GM23338 (cell line): Measurements from ENCODE around the gene GLCCI1. TPM values are rescaled to one million over a fixed set of nuclear protein-coding genes. Genes with fewer than 3 reads are reported as not detected.
A peak's percentile ranks its signal among the peaks of the same experiment; 100 is the strongest.

Source experiments
- ATAC-seq: fragments of 200-7000 bp; cut with Tn5 transposase; 3 replicates; pipeline ENCODE4 v1.9.1; 2020
- DNase-seq: peaks from one replicate; pipeline ENCODE4 v3.0.0-alpha.2; 2015; ENCODE audit warnings: low spot score
- H2AFZ ChIP-seq: fragments of 200-600 bp; sonication (generic); 2 replicates; pipeline ENCODE4 v1.8.0; 2016; ENCODE audit warnings: antibody characterized with exemption, mild to moderate bottlenecking, moderate library complexity
- H3F3A ChIP-seq: fragments of 200-600 bp; sonication (generic); replicated peaks from 2 replicates; pipeline ENCODE4 v1.8.0; 2017; ENCODE audit warnings: antibody characterized with exemption, mixed run types, low read depth
- H3K27ac ChIP-seq: fragments of 200-600 bp; sonication (generic); 2 replicates; pipeline ENCODE4 v1.6.1; 2016; ENCODE audit warnings: low read depth
- H3K27me3 ChIP-seq: fragments of 200-600 bp; sonication (generic); 2 replicates; pipeline ENCODE4 v1.8.0; 2016; ENCODE audit warnings: mild to moderate bottlenecking, mixed run types, moderate library complexity; ENCODE audit not compliant: insufficient read depth
- H3K36me3 ChIP-seq: fragments of 200-600 bp; sonication (generic); 2 replicates; pipeline ENCODE4 v1.8.0; 2016; ENCODE audit warnings: mild to moderate bottlenecking; ENCODE audit not compliant: insufficient read depth
- H3K4me1 ChIP-seq: fragments of 200-600 bp; sonication (generic); 2 replicates; pipeline ENCODE4 v1.8.0; 2016; ENCODE audit warnings: mild to moderate bottlenecking, moderate library complexity; ENCODE audit not compliant: insufficient read depth
- H3K4me2 ChIP-seq: fragments of 200-600 bp; sonication (generic); 2 replicates; pipeline ENCODE4 v1.7.1; 2017; ENCODE audit warnings: mixed run types
- H3K4me3 ChIP-seq: fragments of 200-600 bp; sonication (generic); 2 replicates; pipeline ENCODE4 v1.6.1; 2016; ENCODE audit warnings: mixed run types
- H3K79me2 ChIP-seq: fragments of 200-600 bp; sonication (generic); replicated peaks from 2 replicates; pipeline ENCODE4 v1.8.0; 2017; ENCODE audit warnings: mild to moderate bottlenecking; ENCODE audit not compliant: insufficient read depth
- H3K9me2 ChIP-seq: fragments of 200-600 bp; sonication (generic); 2 replicates; pipeline ENCODE4 v1.8.0; 2017; ENCODE audit not compliant: insufficient read depth
- H4K20me1 ChIP-seq: fragments of 200-600 bp; sonication (generic); replicated peaks from 2 replicates; pipeline ENCODE4 v1.8.0; 2017; ENCODE audit warnings: mild to moderate bottlenecking; ENCODE audit not compliant: insufficient read depth
- H3K27ac Mint-ChIP-seq: 2 replicates; pipeline ENCODE4 v1.8.0; 2020; ENCODE audit warnings: inconsistent platforms, mild to moderate bottlenecking, moderate library complexity, mixed read lengths
- H3K27me3 Mint-ChIP-seq: 3 replicates; pipeline ENCODE4 v1.8.0; 2022; ENCODE audit warnings: low read depth, mild to moderate bottlenecking, moderate library complexity, mixed read lengths, inconsistent platforms; ENCODE audit not compliant: insufficient read depth, poor library complexity
- H3K36me3 Mint-ChIP-seq: 3 replicates; pipeline ENCODE4 v1.8.0; 2021; ENCODE audit warnings: low read depth, mild to moderate bottlenecking, inconsistent platforms, moderate library complexity, mixed read lengths
- H3K4me1 Mint-ChIP-seq: 3 replicates; pipeline ENCODE4 v1.8.0; 2020; ENCODE audit warnings: mild to moderate bottlenecking, inconsistent platforms, mixed read lengths
- H3K4me3 Mint-ChIP-seq: 3 replicates; pipeline ENCODE4 v1.8.0; 2021; ENCODE audit warnings: moderate library complexity, mild to moderate bottlenecking, inconsistent platforms, mixed read lengths
- H3K9me3 Mint-ChIP-seq: 3 replicates; pipeline ENCODE4 v1.8.0; 2020; ENCODE audit warnings: moderate library complexity, mild to moderate bottlenecking, inconsistent platforms, mixed read lengths
- CREB1 ChIP-seq: fragments of 250-450 bp; sonication (Bioruptor Pico); IDR thresholded peaks from 2 replicates; pipeline ENCODE4 v1.5.0; 2020; ENCODE audit warnings: low read depth, mild to moderate bottlenecking, moderate library complexity
- EZH2 ChIP-seq: fragments of 200-600 bp; sonication (generic); IDR thresholded peaks from one replicate; pipeline ENCODE4 v1.8.0; 2017; ENCODE audit warnings: antibody characterized with exemption, mild to moderate bottlenecking, low read depth; ENCODE audit not compliant: unreplicated experiment
- EZH2phosphoT487 ChIP-seq: fragments of 200-600 bp; sonication (generic); IDR thresholded peaks from one replicate; pipeline ENCODE4 v1.8.1; 2018; ENCODE audit warnings: antibody characterized with exemption; ENCODE audit not compliant: unreplicated experiment
- JUNB ChIP-seq: IDR thresholded peaks from one replicate; pipeline ENCODE4 v1.6.1; 2016; ENCODE audit warnings: antibody characterized with exemption; ENCODE audit not compliant: unreplicated experiment
- NANOG ChIP-seq: IDR thresholded peaks from 2 replicates; pipeline ENCODE4 v1.6.1; 2016; ENCODE audit warnings: antibody characterized with exemption, borderline replicate concordance
- POLR2AphosphoS5 ChIP-seq: IDR thresholded peaks from 2 replicates; pipeline ENCODE4 v1.6.1; 2016; ENCODE audit warnings: antibody characterized with exemption, low read depth
- STAT1 ChIP-seq: IDR thresholded peaks from one replicate; pipeline ENCODE4 v1.6.1; 2016; ENCODE audit warnings: antibody characterized with exemption; ENCODE audit not compliant: unreplicated experiment
- ZNF114 ChIP-seq: fragments of 250-450 bp; sonication (Bioruptor Pico); IDR thresholded peaks from 2 replicates; pipeline ENCODE4 v1.5.0; 2020; ENCODE audit warnings: mild to moderate bottlenecking, moderate library complexity
- ZNF331 ChIP-seq: fragments of 250-450 bp; sonication (Bioruptor Pico); IDR thresholded peaks from 2 replicates; pipeline ENCODE4 v1.5.0; 2020; ENCODE audit warnings: low read depth, mild to moderate bottlenecking, moderate library complexity
- polyA plus RNA-seq: library from polyadenylated mRNA; unstranded; fragments of >200 nt; fragmentation: Nextera tagmentation; extraction: Ambion mirVana; gene quantifications from 2 replicates; pipeline ENCODE4 v1.2.1, GENCODE V29; 2016
- total RNA-seq: library from RNA; depleted of rRNA; stranded (reverse); fragments of >200 nt; shearing (Covaris generic); gene quantifications from 2 replicates; pipeline ENCODE4 v1.2.3, GENCODE V29; 2014
- TF ChIP-seq, protein P1 (sequence below): IDR thresholded peaks from 2 replicates; pipeline ENCODE4 v1.6.1; 2016; ENCODE audit warnings: antibody characterized with exemption
- TF ChIP-seq, protein P2 (sequence below): IDR thresholded peaks from one replicate; pipeline ENCODE4 v1.6.1; 2018; ENCODE audit warnings: antibody characterized with exemption; ENCODE audit not compliant: unreplicated experiment
- TF ChIP-seq, protein P3 (sequence below): fragments of 250-450 bp; sonication (Bioruptor Pico); IDR thresholded peaks from 2 replicates; pipeline ENCODE4 v1.5.0; 2020; ENCODE audit warnings: mild to moderate bottlenecking, moderate library complexity
- TF ChIP-seq, protein P4 (sequence below), 2 experiments: fragments of 200-600 bp in 1 of 2; sonication (generic) in 1 of 2; conservative IDR thresholded peaks; 2 replicates each; pipeline versions ENCODE4 v1.5.1 to v1.6.1; 2016 to 2017; ENCODE audit warnings: antibody characterized with exemption in 2 of 2, low read depth in 2 of 2, mild to moderate bottlenecking in 2 of 2, moderate library complexity in 1 of 2

GLCCI1 gene
- total and polyA plus RNA-seq, 2 experiments from 2014 or later, result 15.0 to 15.7 TPM

DNA sequence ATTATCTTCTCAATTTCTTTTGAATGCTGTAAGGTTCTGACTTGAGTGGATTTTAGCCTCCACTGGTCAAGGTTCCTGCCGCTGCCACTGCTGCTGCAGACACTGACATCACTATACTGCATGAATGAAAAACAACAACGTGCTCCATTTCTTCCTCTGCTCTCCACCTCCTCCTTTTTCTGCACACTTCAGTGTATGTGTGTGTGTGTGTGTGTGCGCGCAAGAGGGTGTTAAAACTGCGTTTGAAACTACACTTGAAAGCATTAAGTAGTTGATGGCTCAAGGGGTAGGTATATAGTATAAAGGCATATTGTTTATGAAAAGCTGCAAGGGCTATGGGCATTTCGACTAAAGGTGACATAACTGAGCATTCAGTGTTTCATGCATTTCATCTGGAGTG is 3.5 kb downstream of the GLCCI1 start:
- H3K27ac ChIP-seq, result no peak overlapping the region
- Mint-ChIP-seq H3K9me3 (no peaks in the 10 kb centered on the region; the same call in 2 of the 3 replicates), H3K36me3 (no peaks in the 10 kb centered on the region), H3K27me3 (no peaks in the 10 kb centered on the region), H3K4me3 (no peak overlapping the region), H3K4me1 (peaks cover 21% of the 10 kb centered on the region), H3K27ac (no peak overlapping the region)
- peak overlapping the region; percentile 96; the same call in 1 of the 2 replicates for H3K4me2 ChIP-seq
- H4K20me1 ChIP-seq, result no peaks in the 10 kb centered on the region; the same call in 1 of the 2 replicates
- no peak for TF ChIP-seq EZH2
- TF ChIP-seq STAT1, result no peak
- TF ChIP-seq, protein P1, sequence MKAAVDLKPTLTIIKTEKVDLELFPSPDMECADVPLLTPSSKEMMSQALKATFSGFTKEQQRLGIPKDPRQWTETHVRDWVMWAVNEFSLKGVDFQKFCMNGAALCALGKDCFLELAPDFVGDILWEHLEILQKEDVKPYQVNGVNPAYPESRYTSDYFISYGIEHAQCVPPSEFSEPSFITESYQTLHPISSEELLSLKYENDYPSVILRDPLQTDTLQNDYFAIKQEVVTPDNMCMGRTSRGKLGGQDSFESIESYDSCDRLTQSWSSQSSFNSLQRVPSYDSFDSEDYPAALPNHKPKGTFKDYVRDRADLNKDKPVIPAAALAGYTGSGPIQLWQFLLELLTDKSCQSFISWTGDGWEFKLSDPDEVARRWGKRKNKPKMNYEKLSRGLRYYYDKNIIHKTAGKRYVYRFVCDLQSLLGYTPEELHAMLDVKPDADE, result no peak
- TF ChIP-seq, protein P2, sequence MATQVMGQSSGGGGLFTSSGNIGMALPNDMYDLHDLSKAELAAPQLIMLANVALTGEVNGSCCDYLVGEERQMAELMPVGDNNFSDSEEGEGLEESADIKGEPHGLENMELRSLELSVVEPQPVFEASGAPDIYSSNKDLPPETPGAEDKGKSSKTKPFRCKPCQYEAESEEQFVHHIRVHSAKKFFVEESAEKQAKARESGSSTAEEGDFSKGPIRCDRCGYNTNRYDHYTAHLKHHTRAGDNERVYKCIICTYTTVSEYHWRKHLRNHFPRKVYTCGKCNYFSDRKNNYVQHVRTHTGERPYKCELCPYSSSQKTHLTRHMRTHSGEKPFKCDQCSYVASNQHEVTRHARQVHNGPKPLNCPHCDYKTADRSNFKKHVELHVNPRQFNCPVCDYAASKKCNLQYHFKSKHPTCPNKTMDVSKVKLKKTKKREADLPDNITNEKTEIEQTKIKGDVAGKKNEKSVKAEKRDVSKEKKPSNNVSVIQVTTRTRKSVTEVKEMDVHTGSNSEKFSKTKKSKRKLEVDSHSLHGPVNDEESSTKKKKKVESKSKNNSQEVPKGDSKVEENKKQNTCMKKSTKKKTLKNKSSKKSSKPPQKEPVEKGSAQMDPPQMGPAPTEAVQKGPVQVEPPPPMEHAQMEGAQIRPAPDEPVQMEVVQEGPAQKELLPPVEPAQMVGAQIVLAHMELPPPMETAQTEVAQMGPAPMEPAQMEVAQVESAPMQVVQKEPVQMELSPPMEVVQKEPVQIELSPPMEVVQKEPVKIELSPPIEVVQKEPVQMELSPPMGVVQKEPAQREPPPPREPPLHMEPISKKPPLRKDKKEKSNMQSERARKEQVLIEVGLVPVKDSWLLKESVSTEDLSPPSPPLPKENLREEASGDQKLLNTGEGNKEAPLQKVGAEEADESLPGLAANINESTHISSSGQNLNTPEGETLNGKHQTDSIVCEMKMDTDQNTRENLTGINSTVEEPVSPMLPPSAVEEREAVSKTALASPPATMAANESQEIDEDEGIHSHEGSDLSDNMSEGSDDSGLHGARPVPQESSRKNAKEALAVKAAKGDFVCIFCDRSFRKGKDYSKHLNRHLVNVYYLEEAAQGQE, result no peak
- TF ChIP-seq JUNB, result no peak
- no peak for TF ChIP-seq EZH2phosphoT487
- no peak for TF ChIP-seq POLR2AphosphoS5
- TF ChIP-seq CREB1, result no peak
- TF ChIP-seq ZNF114 (CRISPR knock-in tag), result no peak
- TF ChIP-seq ZNF331 (CRISPR knock-in tag), result no peak
- TF ChIP-seq, protein P3, sequence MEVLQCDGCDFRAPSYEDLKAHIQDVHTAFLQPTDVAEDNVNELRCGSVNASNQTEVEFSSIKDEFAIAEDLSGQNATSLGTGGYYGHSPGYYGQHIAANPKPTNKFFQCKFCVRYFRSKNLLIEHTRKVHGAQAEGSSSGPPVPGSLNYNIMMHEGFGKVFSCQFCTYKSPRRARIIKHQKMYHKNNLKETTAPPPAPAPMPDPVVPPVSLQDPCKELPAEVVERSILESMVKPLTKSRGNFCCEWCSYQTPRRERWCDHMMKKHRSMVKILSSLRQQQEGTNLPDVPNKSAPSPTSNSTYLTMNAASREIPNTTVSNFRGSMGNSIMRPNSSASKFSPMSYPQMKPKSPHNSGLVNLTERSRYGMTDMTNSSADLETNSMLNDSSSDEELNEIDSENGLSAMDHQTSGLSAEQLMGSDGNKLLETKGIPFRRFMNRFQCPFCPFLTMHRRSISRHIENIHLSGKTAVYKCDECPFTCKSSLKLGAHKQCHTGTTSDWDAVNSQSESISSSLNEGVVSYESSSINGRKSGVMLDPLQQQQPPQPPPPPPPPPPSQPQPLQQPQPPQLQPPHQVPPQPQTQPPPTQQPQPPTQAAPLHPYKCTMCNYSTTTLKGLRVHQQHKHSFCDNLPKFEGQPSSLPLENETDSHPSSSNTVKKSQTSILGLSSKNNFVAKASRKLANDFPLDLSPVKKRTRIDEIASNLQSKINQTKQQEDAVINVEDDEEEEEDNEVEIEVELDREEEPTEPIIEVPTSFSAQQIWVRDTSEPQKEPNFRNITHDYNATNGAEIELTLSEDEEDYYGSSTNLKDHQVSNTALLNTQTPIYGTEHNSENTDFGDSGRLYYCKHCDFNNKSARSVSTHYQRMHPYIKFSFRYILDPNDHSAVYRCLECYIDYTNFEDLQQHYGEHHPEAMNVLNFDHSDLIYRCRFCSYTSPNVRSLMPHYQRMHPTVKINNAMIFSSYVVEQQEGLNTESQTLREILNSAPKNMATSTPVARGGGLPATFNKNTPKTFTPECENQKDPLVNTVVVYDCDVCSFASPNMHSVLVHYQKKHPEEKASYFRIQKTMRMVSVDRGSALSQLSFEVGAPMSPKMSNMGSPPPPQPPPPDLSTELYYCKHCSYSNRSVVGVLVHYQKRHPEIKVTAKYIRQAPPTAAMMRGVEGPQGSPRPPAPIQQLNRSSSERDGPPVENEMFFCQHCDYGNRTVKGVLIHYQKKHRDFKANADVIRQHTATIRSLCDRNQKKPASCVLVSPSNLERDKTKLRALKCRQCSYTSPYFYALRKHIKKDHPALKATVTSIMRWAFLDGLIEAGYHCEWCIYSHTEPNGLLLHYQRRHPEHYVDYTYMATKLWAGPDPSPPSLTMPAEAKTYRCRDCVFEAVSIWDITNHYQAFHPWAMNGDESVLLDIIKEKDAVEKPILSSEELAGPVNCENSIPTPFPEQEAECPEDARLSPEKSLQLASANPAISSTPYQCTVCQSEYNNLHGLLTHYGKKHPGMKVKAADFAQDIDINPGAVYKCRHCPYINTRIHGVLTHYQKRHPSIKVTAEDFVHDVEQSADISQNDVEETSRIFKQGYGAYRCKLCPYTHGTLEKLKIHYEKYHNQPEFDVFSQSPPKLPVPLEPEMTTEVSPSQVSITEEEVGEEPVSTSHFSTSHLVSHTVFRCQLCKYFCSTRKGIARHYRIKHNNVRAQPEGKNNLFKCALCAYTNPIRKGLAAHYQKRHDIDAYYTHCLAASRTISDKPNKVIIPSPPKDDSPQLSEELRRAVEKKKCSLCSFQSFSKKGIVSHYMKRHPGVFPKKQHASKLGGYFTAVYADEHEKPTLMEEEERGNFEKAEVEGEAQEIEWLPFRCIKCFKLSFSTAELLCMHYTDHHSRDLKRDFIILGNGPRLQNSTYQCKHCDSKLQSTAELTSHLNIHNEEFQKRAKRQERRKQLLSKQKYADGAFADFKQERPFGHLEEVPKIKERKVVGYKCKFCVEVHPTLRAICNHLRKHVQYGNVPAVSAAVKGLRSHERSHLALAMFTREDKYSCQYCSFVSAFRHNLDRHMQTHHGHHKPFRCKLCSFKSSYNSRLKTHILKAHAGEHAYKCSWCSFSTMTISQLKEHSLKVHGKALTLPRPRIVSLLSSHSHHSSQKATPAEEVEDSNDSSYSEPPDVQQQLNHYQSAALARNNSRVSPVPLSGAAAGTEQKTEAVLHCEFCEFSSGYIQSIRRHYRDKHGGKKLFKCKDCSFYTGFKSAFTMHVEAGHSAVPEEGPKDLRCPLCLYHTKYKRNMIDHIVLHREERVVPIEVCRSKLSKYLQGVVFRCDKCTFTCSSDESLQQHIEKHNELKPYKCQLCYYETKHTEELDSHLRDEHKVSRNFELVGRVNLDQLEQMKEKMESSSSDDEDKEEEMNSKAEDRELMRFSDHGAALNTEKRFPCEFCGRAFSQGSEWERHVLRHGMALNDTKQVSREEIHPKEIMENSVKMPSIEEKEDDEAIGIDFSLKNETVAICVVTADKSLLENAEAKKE (CRISPR knock-in tag), result no peak
- TF ChIP-seq, protein P4, sequence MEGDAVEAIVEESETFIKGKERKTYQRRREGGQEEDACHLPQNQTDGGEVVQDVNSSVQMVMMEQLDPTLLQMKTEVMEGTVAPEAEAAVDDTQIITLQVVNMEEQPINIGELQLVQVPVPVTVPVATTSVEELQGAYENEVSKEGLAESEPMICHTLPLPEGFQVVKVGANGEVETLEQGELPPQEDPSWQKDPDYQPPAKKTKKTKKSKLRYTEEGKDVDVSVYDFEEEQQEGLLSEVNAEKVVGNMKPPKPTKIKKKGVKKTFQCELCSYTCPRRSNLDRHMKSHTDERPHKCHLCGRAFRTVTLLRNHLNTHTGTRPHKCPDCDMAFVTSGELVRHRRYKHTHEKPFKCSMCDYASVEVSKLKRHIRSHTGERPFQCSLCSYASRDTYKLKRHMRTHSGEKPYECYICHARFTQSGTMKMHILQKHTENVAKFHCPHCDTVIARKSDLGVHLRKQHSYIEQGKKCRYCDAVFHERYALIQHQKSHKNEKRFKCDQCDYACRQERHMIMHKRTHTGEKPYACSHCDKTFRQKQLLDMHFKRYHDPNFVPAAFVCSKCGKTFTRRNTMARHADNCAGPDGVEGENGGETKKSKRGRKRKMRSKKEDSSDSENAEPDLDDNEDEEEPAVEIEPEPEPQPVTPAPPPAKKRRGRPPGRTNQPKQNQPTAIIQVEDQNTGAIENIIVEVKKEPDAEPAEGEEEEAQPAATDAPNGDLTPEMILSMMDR (conservative IDR thresholded peaks at IDR 0.05; ENCODE audit: low read depth in 2 of 2), result no peak
- no peak for TF ChIP-seq NANOG
- ATAC-seq (no peak), DNase-seq (peak; percentile 4)
- no peak overlapping the region; the same call in 1 of the 2 replicates for H3K4me3 ChIP-seq
- no peaks in the 10 kb centered on the region for H3F3A ChIP-seq
- 0 out of 2 replicates have a peak, but pooled peaks cover 4% of the 10 kb centered on the region for H3K27me3 ChIP-seq
- H3K4me1 ChIP-seq, result peaks cover 30% of the 10 kb centered on the region
- no peaks in the 10 kb centered on the region for H3K36me3 ChIP-seq
- H3K9me2 ChIP-seq, result no peaks in the 10 kb centered on the region
- peaks cover 72% of the 10 kb centered on the region for H3K79me2 ChIP-seq
- H2AFZ ChIP-seq, result no peak overlapping the region
